Osteocyte (in vitro differentiated cells): ENCODE data around the gene FNDC10. TPM values are rescaled to one million over a fixed set of nuclear protein-coding genes. Genes with fewer than 3 reads are reported as not detected.

Source experiments
- DNase-seq: peaks from one replicate; pipeline ENCODE4 v3.0.0; 2021; ENCODE audit warnings: mixed read lengths; ENCODE audit not compliant: unreplicated experiment; ENCODE audit errors: extremely low spot score
- H3K27ac Mint-ChIP-seq: one replicate; pipeline ENCODE4 v1.8.0; 2021; ENCODE audit warnings: mild to moderate bottlenecking, mixed read lengths; ENCODE audit not compliant: unreplicated experiment
- H3K27me3 Mint-ChIP-seq: one replicate; pipeline ENCODE4 v1.8.0; 2021; ENCODE audit warnings: mixed read lengths; ENCODE audit not compliant: unreplicated experiment
- H3K36me3 Mint-ChIP-seq: one replicate; pipeline ENCODE4 v1.8.0; 2021; ENCODE audit warnings: mixed read lengths; ENCODE audit not compliant: unreplicated experiment
- H3K4me1 Mint-ChIP-seq: one replicate; pipeline ENCODE4 v1.8.0; 2021; ENCODE audit warnings: mixed read lengths; ENCODE audit not compliant: unreplicated experiment
- H3K4me3 Mint-ChIP-seq: one replicate; pipeline ENCODE4 v1.8.0; 2021; ENCODE audit warnings: mild to moderate bottlenecking, moderate library complexity, mixed read lengths; ENCODE audit not compliant: unreplicated experiment
- H3K9me3 Mint-ChIP-seq: one replicate; pipeline ENCODE4 v1.8.0; 2021; ENCODE audit warnings: mixed read lengths; ENCODE audit not compliant: unreplicated experiment
- total RNA-seq: library from RNA; stranded (reverse); gene quantifications from 2 replicates; pipeline ENCODE4 v1.2.1, GENCODE V29; 2021
- TF ChIP-seq, protein P1 (sequence below): fragments of 200-600 bp; sonication (generic); IDR thresholded peaks from 2 replicates; pipeline ENCODE4 v1.5.0; 2021; ENCODE audit warnings: antibody characterized with exemption, mild to moderate bottlenecking, moderate library complexity

Gene FNDC10
- total RNA-seq, 1 donor from 2014 or later, result 25.6 TPM

DNA sequence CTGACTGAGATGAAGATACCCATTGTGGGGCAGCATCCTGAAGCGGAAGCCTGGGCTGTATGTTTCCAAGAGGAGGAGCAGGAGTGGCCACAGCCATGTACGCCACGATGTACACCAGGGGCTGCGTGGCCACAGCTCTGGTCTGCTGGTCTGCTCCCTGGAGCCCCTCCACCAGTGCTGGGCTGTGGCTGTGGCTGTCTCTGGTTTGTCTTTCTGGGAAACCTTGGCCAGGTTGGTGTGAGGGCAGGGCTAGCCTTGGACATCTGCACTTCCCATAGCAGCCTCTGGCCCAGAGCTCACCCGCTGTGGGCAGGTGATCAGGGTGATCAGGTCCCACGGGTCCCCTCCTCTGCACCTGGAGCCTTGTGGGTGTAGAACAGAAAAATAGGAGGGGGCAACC is 18.0 kb upstream of the FNDC10 start:
- peaks cover 31% of the 10 kb centered on the region for H3K4me1 Mint-ChIP-seq
- no peaks in the 10 kb centered on the region for H3K9me3 Mint-ChIP-seq
- no peak for DNase-seq
- H3K27ac Mint-ChIP-seq, result no peak overlapping the region
- TF ChIP-seq, protein P1, sequence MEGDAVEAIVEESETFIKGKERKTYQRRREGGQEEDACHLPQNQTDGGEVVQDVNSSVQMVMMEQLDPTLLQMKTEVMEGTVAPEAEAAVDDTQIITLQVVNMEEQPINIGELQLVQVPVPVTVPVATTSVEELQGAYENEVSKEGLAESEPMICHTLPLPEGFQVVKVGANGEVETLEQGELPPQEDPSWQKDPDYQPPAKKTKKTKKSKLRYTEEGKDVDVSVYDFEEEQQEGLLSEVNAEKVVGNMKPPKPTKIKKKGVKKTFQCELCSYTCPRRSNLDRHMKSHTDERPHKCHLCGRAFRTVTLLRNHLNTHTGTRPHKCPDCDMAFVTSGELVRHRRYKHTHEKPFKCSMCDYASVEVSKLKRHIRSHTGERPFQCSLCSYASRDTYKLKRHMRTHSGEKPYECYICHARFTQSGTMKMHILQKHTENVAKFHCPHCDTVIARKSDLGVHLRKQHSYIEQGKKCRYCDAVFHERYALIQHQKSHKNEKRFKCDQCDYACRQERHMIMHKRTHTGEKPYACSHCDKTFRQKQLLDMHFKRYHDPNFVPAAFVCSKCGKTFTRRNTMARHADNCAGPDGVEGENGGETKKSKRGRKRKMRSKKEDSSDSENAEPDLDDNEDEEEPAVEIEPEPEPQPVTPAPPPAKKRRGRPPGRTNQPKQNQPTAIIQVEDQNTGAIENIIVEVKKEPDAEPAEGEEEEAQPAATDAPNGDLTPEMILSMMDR, result no peak
- H3K4me3 Mint-ChIP-seq, result peak overlapping the region; percentile 83
- no peaks in the 10 kb centered on the region for H3K27me3 Mint-ChIP-seq
- peaks cover 3% of the 10 kb centered on the region for H3K36me3 Mint-ChIP-seq

DNA sequence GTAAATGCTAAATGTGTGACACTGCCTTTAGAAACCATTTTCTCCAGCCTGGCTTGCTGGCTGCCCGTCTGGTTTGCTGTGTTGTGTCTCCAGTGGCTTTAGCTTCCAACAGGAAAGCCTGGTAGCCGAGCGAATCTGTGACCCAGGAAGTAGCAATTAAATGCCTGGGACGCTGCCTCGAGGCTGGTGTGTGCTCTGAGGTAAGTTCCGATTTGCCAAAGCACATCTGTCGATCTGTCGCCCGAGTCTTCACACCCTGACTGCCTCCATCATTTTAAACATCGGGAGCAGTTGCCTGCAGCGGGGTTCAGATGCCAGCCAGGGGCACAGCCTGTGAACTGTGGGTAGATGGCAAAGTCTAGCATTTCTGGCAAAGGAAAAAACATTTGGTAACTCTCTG is 17.6 kb upstream of the FNDC10 start:
- TF ChIP-seq, protein P1, result no peak
- H3K36me3 Mint-ChIP-seq, result peaks cover 3% of the 10 kb centered on the region
- peak overlapping the region; percentile 83 for H3K4me3 Mint-ChIP-seq
- H3K27me3 Mint-ChIP-seq, result no peaks in the 10 kb centered on the region
- DNase-seq, result no peak
- H3K9me3 Mint-ChIP-seq, result no peaks in the 10 kb centered on the region
- peaks cover 31% of the 10 kb centered on the region for H3K4me1 Mint-ChIP-seq
- no peak overlapping the region for H3K27ac Mint-ChIP-seq

DNA sequence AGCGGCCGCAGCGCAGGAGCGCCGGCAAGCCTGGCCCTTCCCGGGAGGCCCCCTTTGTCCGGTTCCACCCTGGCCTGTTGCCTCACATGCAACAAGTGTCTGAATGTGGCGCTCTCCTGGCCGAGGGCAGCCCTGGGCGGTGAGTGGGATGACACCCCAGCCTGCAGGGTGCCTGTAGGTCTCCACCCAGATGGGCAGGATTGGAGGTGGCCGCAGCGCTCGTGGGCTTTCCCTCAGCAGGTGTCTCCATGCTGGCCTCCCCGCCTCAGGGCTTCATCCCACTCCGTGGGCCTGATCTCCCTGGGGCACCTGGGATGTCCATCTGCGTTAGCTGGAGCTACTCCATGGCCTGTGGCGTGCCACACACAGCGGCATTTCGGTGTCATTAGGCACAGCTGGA is 16.9 kb upstream of the FNDC10 start:
- Mint-ChIP-seq H3K36me3 (peaks cover 6% of the 10 kb centered on the region), H3K9me3 (no peaks in the 10 kb centered on the region), H3K27ac (peak overlapping the region; percentile 78)

DNA sequence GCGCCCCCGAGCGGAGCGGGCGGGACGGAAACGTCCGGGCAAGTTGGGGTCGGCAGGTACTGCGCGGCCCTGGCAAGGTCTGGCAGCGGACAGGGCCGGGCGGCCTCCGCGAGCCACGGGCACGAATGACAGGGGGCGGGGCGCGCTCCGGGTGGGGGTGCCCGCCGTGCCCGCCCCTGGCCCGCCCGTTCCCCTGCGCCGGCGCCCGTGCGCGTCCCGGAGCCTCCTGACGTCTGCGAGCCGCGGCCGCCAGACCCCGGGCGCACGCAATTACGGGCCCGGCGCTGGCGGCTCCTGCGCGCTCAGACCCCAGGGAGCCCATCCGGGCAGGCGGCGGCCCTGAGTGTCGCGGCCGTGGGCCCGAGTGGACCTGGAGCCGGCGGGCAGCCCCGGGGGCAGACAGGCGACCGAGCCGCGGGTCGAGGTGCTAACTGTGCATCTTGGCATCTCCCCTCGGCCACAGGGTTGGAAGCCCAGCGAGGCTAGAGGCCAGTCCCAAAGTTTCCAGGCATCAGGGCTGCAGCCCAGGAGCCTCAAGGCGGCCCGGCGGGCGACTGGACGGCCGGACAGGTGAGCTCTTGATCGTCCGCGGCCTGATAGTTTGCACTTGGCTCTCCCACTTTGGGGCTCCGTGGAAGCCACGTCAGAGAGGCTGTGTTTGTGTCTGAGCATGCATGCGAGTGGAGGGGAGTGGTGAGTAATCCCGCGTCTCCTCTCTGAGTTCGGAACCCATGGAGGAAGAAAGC is 16.3 kb upstream of the FNDC10 start:
- Mint-ChIP-seq H3K4me3 (peak overlapping the region; percentile 83), H3K27me3 (no peaks in the 10 kb centered on the region), H3K4me1 (peaks cover 34% of the 10 kb centered on the region), H3K9me3 (no peaks in the 10 kb centered on the region), H3K27ac (peak overlapping the region; percentile 78), H3K36me3 (peaks cover 6% of the 10 kb centered on the region)
- TF ChIP-seq, protein P1, result no peak
- no peak for DNase-seq

More for the DNA sequence above, 16.9 kb upstream of the FNDC10 start:
- Mint-ChIP-seq H3K4me3 (peak overlapping the region; percentile 83), H3K4me1 (peaks cover 34% of the 10 kb centered on the region), H3K27me3 (no peaks in the 10 kb centered on the region)
- TF ChIP-seq, protein P1, result no peak
- no peak for DNase-seq

DNA sequence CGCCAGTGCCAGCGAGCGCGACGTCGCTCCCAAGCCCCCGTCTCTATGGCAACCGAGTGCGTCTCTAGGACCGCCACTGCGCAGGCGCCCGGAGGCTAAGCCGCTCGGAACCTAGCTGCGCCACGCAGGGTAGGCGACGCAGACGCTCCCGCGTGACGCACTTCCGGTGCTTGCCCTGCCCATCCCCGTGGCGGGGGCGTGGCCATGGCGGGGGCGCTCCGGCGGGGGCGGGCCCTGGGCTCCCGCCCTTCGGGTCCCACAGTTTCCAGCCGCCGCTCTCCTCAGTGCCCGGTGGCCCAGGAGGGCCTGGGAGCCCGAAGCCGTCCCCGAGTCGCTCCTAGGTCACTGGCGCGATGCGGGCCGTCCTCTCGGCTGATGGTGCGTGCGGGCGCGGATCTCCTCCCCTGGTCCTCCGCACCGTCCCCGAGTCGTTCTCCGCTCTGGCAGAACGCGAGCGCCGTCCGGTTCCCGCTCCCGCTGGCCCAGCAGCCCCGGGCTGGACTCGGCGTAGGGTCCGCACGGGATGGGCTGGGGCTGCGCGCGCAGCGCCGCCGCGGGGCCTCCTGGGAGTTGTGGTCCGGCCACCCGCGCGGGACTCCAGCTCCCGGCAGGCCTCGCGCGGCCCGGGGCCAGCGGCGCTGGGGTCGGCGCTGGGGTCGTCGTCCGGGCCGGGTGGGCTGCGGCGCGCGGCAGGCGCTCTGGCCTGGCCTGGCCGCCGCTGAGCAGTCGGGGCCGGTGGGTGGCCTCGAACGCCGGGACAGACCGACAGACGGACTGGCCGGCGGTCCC is 15.5 kb upstream of the FNDC10 start, which contains the start of gene MIB2:
Gene MIB2, plus strand, starts transcription at position 245 of the 789 bp plus-strand sequence. CDS start 7,953 bp downstream, outside the sequence.
- TF ChIP-seq, protein P1, result no peak
- peaks cover 34% of the 10 kb centered on the region for H3K4me1 Mint-ChIP-seq
- H3K27me3 Mint-ChIP-seq, result no peaks in the 10 kb centered on the region
- H3K27ac Mint-ChIP-seq, result peak within 1 kb of the TSS; percentile 81
- peak; percentile 99 for DNase-seq
- H3K9me3 Mint-ChIP-seq, result no peaks in the 10 kb centered on the region
- H3K36me3 Mint-ChIP-seq, result peaks cover 6% of the 10 kb centered on the region
- H3K4me3 Mint-ChIP-seq, result peak within 1 kb of the TSS; percentile 87
